HUES48 (cell line): ENCODE results near the gene ITGB7.

Experiments used
- H3K27ac ChIP-seq: one replicate; pipeline ENCODE4 v1.7.0; 2013; ENCODE audit warnings: low read depth, low read length, inconsistent platforms
- H3K27me3 ChIP-seq: 2 replicates; pipeline ENCODE4 v1.6.1; 2013; ENCODE audit warnings: mild to moderate bottlenecking, low read length; ENCODE audit not compliant: control insufficient read depth, insufficient read depth
- H3K36me3 ChIP-seq: 2 replicates; pipeline ENCODE4 v1.6.1; 2013; ENCODE audit warnings: low read length; ENCODE audit not compliant: control insufficient read depth, insufficient read depth
- H3K4me1 ChIP-seq: 2 replicates; pipeline ENCODE4 v1.6.1; 2013; ENCODE audit warnings: mild to moderate bottlenecking, low read length; ENCODE audit not compliant: control insufficient read depth, insufficient read depth
- H3K4me3 ChIP-seq: 2 replicates; pipeline ENCODE4 v1.5.1; 2013; ENCODE audit warnings: mild to moderate bottlenecking, low read depth, low read length
- H3K9ac ChIP-seq: 2 replicates; pipeline ENCODE4 v1.6.1; 2013; ENCODE audit warnings: mild to moderate bottlenecking, low read depth, low read length, moderate library complexity
- H3K9me3 ChIP-seq: 2 replicates; pipeline ENCODE4 v1.6.1; 2013; ENCODE audit warnings: low read length; ENCODE audit not compliant: control insufficient read depth, insufficient read depth

Gene ITGB7

DNA sequence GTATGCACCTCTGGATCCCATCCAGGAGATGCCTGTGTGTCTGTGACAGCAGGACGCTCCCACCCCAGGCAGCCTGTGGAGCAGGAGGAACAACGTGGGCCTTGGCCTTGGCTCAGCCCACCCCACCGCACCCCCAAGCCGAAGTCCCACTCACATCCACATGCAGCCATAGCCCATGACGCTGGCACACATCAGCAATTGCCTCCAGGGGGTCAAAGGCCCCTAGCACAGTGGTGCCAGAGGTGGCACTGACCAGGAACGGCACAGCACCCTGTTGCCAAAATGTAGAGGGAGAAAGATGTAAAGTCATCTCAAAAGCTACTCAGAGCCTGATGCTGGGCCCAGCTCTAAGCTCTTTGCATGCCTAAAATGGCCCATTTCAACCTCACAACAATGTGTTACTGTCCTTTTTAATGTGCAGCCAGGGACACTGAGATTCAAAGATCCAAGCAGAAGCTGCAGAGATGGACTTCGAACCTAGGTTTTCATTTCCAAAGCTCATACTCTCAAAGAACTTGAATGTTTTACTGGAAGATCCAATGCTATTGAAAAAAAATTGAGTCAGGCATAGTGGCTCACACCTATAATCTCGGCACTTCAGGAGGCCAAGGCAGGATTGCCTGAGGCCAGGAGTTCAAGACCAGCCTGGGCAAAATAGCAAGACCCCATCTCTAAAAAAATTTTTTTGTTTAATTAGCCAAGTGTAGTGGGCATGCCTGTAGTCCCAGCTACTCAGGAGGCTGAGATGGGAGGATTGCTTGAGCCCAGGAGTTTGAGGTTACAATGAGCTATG, 45.7 kb downstream of the ITGB7 start:
- H3K9me3 ChIP-seq: no peaks in the 10 kb centered on the region
- no peak overlapping the region for H3K27ac ChIP-seq
- H3K4me1 ChIP-seq: peaks cover 4% of the 10 kb centered on the region; the same call in 1 of the 2 replicates
- no peak overlapping the region for H3K9ac ChIP-seq
- peaks cover 22% of the 10 kb centered on the region for H3K27me3 ChIP-seq
- H3K4me3 ChIP-seq: no peak overlapping the region
- H3K36me3 ChIP-seq: no peaks in the 10 kb centered on the region

DNA sequence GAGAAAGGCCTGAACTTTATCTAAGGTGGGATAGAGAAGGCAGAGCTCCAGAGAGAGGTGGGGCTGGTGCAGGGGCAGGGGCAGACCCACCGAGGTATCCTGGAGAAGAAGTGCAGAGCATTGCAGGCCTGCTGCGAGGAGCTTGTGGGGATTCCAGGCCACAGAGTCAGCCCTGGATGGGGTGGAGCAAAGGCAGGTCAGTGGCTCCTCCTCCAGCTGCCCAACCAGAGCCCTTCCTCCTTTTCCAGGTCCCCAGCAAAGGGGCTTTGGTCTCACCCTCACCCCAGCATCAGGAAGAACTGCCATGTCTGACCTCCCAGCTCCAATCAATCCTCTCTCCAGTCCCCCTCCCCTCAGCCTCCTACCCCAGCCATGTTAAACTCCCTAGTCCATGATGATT, 46.4 kb downstream of the ITGB7 start:
- H3K36me3 ChIP-seq: no peaks in the 10 kb centered on the region
- peaks cover 4% of the 10 kb centered on the region; the same call in 1 of the 2 replicates for H3K4me1 ChIP-seq
- H3K9ac ChIP-seq: no peak overlapping the region
- H3K4me3 ChIP-seq: no peak overlapping the region
- no peaks in the 10 kb centered on the region for H3K9me3 ChIP-seq
- no peak overlapping the region for H3K27ac ChIP-seq
- H3K27me3 ChIP-seq: peaks cover 22% of the 10 kb centered on the region

DNA sequence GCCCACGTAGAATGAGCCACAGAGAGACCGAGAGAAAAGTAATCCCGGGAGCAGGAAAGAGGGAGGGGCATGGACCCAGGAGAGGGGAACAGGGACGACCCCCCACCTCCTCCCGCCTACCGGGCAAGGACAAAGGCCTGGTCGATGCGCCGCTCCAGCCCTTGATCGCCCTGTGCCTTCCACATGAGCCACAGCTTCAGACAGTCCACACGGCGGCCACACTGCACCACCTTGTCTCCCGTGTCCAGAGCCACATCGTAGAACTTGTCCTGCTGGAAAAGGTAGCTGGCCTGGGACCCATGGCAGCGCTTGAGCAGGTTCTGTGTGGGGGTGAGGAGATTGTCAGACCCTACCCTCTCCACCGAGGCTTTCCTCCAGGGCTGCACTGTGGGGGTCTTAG, 47.1 kb downstream of the ITGB7 start:
- Histone ChIP-seq H3K27ac (no peak overlapping the region), H3K9ac (no peak overlapping the region), H3K27me3 (peaks cover 22% of the 10 kb centered on the region), H3K4me3 (no peak overlapping the region), H3K36me3 (no peaks in the 10 kb centered on the region), H3K4me1 (peaks cover 4% of the 10 kb centered on the region; the same call in 1 of the 2 replicates), H3K9me3 (no peaks in the 10 kb centered on the region)

DNA sequence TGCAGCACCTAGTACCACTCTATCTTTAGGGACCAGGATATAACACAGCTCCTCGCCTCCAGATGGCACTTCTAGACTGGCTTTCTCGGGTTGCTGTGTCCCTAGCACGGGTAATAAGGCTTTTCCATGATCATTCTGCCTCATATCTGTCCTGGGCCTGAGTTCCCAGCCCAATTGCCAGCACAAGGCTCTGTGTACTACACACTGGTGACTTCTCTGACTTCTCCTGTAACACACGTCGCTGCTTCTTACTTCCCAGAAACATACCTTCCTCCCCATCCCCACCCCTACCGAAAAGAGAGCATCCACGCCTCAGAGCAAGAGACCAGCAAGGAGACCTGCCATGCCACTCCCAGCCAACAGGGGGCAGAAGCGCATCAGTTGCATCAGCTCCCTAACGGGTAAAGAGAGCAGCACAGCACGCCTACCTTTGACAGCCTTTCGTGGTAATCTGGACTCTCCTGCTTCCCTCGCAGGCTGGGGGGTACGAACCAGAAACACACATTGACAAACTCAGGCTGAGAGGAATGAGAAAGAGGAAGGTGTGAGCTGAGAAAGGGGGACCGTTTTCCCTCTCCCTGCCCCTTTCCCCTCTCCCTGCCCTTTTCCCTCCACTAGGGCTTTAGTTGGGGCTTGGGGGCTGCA, 47.7 kb downstream of the ITGB7 start:
- H3K9me3 ChIP-seq: no peaks in the 10 kb centered on the region
- H3K4me3 ChIP-seq: peak overlapping the region; percentile 18; the same call in 1 of the 2 replicates
- H3K27ac ChIP-seq: no peak overlapping the region
- H3K27me3 ChIP-seq: peaks cover 22% of the 10 kb centered on the region
- H3K9ac ChIP-seq: no peak overlapping the region
- H3K4me1 ChIP-seq: peaks cover 4% of the 10 kb centered on the region; the same call in 1 of the 2 replicates
- H3K36me3 ChIP-seq: no peaks in the 10 kb centered on the region

DNA sequence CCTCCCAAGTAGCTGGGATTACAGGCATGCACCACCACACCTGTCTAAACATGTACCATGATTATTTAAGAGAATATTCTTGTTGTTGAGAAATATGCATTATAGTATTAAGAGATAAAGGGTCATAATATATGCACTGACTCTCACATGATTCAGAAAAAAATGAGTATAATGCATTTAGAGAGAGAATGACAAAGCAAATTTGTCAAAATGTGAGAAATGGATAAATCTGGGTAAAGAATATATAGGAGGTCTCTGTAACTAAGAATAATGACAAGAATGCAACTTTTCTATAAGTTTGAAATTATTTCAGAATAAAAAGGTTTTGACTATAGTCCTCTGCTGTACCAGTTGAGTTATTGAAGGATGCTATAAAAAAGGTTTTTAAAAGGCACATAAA, 54.7 kb downstream of the ITGB7 start:
- Histone ChIP-seq H3K4me3 (no peak overlapping the region), H3K27me3 (no peaks in the 10 kb centered on the region), H3K9ac (no peak overlapping the region), H3K4me1 (no peaks in the 10 kb centered on the region), H3K36me3 (no peaks in the 10 kb centered on the region), H3K27ac (no peak overlapping the region), H3K9me3 (0 out of 2 replicates have a peak, but pooled peaks cover 3% of the 10 kb centered on the region)

DNA sequence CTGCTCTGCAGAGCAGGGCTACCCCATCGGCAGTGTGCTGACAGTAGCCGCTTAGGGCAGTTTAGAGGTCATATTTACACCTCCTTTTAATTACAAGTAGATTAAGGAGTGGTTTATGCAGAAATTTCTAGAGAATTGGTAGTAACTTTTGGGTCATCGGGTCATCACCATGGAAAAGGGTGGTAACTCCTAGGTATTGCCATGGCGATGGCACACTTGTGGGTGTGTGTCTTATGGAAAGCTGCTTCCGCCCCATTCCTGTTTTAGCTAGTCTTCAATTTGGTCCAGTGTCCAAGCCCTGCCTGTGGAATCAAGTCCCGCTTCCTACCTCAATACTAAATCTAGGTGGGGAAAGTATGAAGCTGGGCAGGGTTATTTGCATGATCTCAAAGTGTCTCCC, 56.0 kb downstream of the ITGB7 start:
- H3K9ac ChIP-seq: no peak overlapping the region
- H3K4me1 ChIP-seq: no peaks in the 10 kb centered on the region
- H3K36me3 ChIP-seq: no peaks in the 10 kb centered on the region
- H3K9me3 ChIP-seq: 0 out of 2 replicates have a peak, but pooled peaks cover 6% of the 10 kb centered on the region
- H3K27ac ChIP-seq: no peak overlapping the region
- no peaks in the 10 kb centered on the region for H3K27me3 ChIP-seq
- no peak overlapping the region for H3K4me3 ChIP-seq

DNA sequence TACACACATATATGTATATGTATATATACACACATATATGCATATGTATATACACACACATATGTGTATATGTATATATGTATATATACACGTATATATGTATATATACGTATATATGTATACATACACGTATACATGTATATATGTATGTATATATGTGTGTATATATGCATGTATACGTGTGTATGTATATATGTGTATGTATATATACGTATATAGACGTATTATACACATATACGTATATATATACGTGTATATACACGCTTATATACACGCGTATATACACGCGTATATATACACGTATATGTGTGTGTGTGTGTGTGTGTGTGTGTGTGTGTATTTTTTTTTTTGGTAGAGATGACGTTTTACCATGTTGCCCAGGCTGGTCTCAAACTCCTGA, 59.4 kb downstream of the ITGB7 start:
- no peaks in the 10 kb centered on the region for H3K4me1 ChIP-seq
- H3K9ac ChIP-seq: no peak overlapping the region
- H3K36me3 ChIP-seq: no peaks in the 10 kb centered on the region
- no peak overlapping the region for H3K4me3 ChIP-seq
- H3K27ac ChIP-seq: no peak overlapping the region
- H3K9me3 ChIP-seq: 0 out of 2 replicates have a peak, but pooled peaks cover 6% of the 10 kb centered on the region
- no peaks in the 10 kb centered on the region for H3K27me3 ChIP-seq

DNA sequence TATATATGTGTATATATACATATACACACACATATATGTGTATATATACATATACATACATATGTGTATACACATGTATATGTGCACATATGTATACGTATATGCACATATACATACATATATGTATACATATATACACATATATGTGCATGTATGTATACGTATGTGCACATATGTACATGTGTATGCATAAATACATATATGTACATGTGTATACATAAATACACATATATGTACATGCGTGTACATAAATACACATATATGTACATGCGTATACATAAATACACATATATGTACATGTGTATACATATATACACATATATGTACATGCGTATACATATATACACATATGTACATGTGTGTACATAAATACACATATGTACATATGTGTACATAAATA, 59.9 kb downstream of the ITGB7 start:
- Histone ChIP-seq H3K36me3 (no peaks in the 10 kb centered on the region), H3K27ac (no peak overlapping the region), H3K27me3 (no peaks in the 10 kb centered on the region), H3K4me1 (no peaks in the 10 kb centered on the region), H3K4me3 (no peak overlapping the region), H3K9me3 (0 out of 2 replicates have a peak, but pooled peaks cover 6% of the 10 kb centered on the region), H3K9ac (no peak overlapping the region)

DNA sequence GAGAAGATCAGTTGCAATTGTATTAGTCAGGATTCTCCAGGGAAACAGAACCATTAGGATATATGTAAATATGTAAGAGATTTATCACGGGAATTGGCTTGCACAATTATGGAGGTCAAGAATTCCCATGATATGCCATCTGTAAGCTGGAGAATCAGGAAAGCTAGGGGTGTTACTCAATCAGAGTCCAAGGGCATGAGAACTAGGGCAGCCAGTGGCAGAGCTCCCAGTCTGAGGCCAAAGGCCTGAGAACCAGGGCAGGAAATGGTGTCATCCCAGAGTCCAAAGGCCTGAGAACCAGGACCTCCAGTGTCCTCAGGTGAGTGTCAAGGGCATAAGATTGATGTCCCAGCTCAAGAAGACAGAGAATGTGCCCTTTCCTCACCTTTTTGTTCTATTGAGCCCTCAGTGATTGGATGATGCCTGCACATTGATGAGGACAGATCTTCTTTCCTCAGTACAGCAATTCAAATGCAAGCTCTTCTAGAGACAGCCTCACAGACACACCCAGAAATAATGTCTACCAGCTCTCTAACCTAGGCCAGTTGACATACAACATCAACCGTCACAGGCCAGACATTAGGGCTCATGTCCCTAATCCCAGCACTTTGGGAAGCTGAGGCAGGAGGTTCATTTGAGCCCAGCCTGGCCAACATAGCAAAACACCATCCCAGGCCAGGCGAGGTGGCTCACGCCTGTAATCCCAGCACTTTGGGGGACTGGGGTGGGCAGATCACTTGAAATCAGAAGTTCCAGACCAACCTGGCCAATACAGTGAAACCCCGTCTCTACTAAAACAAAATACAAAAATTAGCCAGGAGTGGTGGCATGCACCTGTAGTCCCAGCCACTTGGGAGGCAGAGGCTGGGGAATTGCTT, 61.4 kb downstream of the ITGB7 start:
- H3K4me1 ChIP-seq: no peaks in the 10 kb centered on the region
- H3K27ac ChIP-seq: no peak overlapping the region
- no peak overlapping the region for H3K9ac ChIP-seq
- no peaks in the 10 kb centered on the region for H3K27me3 ChIP-seq
- H3K4me3 ChIP-seq: no peak overlapping the region
- 0 out of 2 replicates have a peak, but pooled peaks cover 6% of the 10 kb centered on the region for H3K9me3 ChIP-seq
- no peaks in the 10 kb centered on the region for H3K36me3 ChIP-seq

DNA sequence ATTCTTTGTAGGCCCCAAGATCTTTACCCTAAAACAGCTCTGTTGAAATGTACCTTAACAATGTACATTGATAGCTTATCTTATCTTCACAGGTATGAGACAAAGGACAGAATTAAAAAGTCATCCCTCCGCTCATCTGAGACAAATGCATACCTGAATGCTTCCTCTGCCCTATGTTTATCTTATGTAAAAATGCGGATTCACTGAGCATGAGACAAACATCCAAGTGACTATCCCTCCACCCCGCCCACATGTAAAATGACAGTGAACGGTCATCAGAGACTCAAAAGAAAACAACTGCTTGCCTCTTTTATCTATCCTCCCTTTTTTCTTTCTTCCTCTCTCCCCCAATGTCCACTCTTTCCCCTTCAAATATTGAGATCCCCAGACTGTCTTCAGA, 63.7 kb downstream of the ITGB7 start:
- H3K4me1 ChIP-seq: no peaks in the 10 kb centered on the region
- no peak overlapping the region for H3K4me3 ChIP-seq
- no peaks in the 10 kb centered on the region for H3K36me3 ChIP-seq
- no peak overlapping the region for H3K9ac ChIP-seq
- H3K27ac ChIP-seq: no peak overlapping the region
- H3K27me3 ChIP-seq: no peaks in the 10 kb centered on the region
- H3K9me3 ChIP-seq: peaks cover 9% of the 10 kb centered on the region
